Dendritic cell treated with granulocyte-macrophage colony-stimulating factor and Interleukin-4, amounts not matched to agents 40 ng/mL and 50 ng/mL, for 4 days (primary cell): ENCODE measurements around the gene AKAP13.

Experiments
- H3K27ac Mint-ChIP-seq: one replicate; pipeline ENCODE4 v1.8.0; 2022; ENCODE audit warnings: mild to moderate bottlenecking, mixed read lengths
- H3K27me3 Mint-ChIP-seq: one replicate; pipeline ENCODE4 v1.8.0; 2022; ENCODE audit warnings: mild to moderate bottlenecking, mixed read lengths
- H3K36me3 Mint-ChIP-seq: one replicate; pipeline ENCODE4 v1.8.0; 2022; ENCODE audit warnings: low read depth, mixed read lengths
- H3K4me1 Mint-ChIP-seq: one replicate; pipeline ENCODE4 v1.8.0; 2022; ENCODE audit warnings: low read depth, mixed read lengths
- H3K4me3 Mint-ChIP-seq: one replicate; pipeline ENCODE4 v1.8.0; 2022; ENCODE audit warnings: mild to moderate bottlenecking, moderate library complexity, mixed read lengths
- H3K9me3 Mint-ChIP-seq: one replicate; pipeline ENCODE4 v1.8.0; 2022; ENCODE audit warnings: mixed read lengths
- intact Hi-C: fragments of 100-400 bp; cut with micrococcal nuclease; formaldehyde crosslinking; loops from one replicate; pipeline ENCODE4 v1.15.0; 2022

Gene AKAP13

GRCh38 chr15:85559530-85559929, 179.1 kb downstream of the AKAP13 start:
- H3K4me3 Mint-ChIP-seq = no peak overlapping the region

DNA sequence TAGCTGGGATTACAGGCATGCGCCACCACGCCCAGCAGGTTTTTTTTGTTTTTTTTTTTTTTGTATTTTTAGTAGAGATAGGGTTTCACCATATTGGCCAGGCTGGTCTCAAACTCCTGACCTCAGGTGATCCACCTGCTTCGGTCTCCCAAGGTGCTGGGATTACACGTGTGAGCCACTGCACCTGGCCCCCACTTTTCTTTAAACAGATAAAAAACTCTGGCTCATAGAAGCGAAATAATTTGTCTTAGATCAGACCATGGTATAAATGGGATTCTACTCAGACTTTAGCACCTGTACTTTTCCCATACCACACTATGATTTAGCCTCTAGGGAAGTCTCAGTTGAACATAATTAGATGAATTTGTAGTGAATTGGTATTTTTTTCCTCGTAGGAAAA, 182.4 kb downstream of the AKAP13 start:
- Mint-ChIP-seq H3K4me1 (peaks cover 43% of the 10 kb centered on the region), H3K4me3 (no peak overlapping the region), H3K27me3 (no peaks in the 10 kb centered on the region), H3K27ac (no peak overlapping the region), H3K9me3 (no peaks in the 10 kb centered on the region), H3K36me3 (no peaks in the 10 kb centered on the region)
- intact Hi-C loops = no loop called here

More at GRCh38 chr15:85559530-85559929, 179.1 kb downstream of the AKAP13 start:
- H3K27ac Mint-ChIP-seq = peak overlapping the region; percentile 43
- H3K36me3 Mint-ChIP-seq = no peaks in the 10 kb centered on the region
- peaks cover 49% of the 10 kb centered on the region for H3K4me1 Mint-ChIP-seq
- no peaks in the 10 kb centered on the region for H3K27me3 Mint-ChIP-seq
- intact Hi-C loops = no loop called here
- H3K9me3 Mint-ChIP-seq = no peaks in the 10 kb centered on the region

DNA sequence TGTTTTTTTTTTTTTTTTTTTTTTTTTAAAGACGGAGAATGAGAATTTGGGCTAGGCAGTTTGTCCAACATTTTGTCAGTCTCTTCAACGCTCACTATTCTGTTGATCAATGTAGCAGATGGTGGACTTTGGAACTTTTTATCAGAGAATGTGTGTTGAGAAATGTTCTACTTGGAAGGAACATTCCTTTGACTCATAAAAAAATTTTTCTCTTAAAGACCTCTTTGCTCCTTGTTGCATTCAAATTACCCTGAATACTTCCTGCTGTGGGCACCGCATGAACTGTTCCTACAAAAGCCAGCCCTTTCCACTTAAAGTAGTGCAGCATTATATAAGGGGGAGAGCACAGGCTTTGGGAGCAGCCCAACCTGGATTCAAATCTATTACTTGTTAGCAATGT, 182.9 kb downstream of the AKAP13 start:
- Mint-ChIP-seq H3K27ac (no peak overlapping the region), H3K4me3 (no peak overlapping the region), H3K4me1 (peaks cover 43% of the 10 kb centered on the region), H3K36me3 (no peaks in the 10 kb centered on the region), H3K9me3 (no peaks in the 10 kb centered on the region), H3K27me3 (no peaks in the 10 kb centered on the region)
- intact Hi-C loops = no loop called here

DNA sequence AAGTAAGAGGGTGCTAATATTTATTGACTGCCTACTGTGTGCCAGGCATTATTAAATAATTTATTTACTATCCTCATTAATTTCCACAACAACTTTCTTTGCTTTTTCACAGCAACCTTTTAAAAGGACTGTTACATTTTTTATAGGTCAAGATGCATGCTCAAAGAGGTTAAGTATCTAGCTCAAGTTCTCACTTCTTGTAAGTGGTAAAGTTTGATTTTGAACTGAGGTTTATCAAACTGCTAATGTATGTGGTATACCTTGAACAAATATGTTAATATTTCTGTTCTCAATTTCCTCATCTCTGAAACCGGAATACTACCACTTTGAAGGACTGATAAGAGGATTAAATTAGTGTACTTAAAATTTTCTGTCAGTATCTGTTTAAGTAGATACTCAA, 183.3 kb downstream of the AKAP13 start:
- intact Hi-C loops = no loop called here
- Mint-ChIP-seq H3K4me1 (peaks cover 43% of the 10 kb centered on the region), H3K9me3 (no peaks in the 10 kb centered on the region), H3K27ac (no peak overlapping the region), H3K4me3 (no peak overlapping the region), H3K36me3 (no peaks in the 10 kb centered on the region), H3K27me3 (no peaks in the 10 kb centered on the region)

GRCh38 chr15:85564686-85565085, 184.3 kb downstream of the AKAP13 start:
- H3K27me3 Mint-ChIP-seq = no peaks in the 10 kb centered on the region
- no peak overlapping the region for H3K27ac Mint-ChIP-seq
- no peaks in the 10 kb centered on the region for H3K9me3 Mint-ChIP-seq
- H3K4me1 Mint-ChIP-seq = peaks cover 41% of the 10 kb centered on the region
- no peaks in the 10 kb centered on the region for H3K36me3 Mint-ChIP-seq
- intact Hi-C loops = no loop called here
- H3K4me3 Mint-ChIP-seq = no peak overlapping the region

- H3K4me1 Mint-ChIP-seq = peaks cover 51% of the 10 kb centered on the region
- H3K27me3 Mint-ChIP-seq = no peaks in the 10 kb centered on the region
- intact Hi-C loops = no loop called here
- H3K4me3 Mint-ChIP-seq = no peak overlapping the region
- no peaks in the 10 kb centered on the region for H3K36me3 Mint-ChIP-seq
- no peaks in the 10 kb centered on the region for H3K9me3 Mint-ChIP-seq
- H3K27ac Mint-ChIP-seq = no peak overlapping the region
These were observed 187.9 kb downstream of the AKAP13 start for GRCh38 chr15:85568261-85568808.

- intact Hi-C loops = no loop called here
- no peaks in the 10 kb centered on the region for H3K27me3 Mint-ChIP-seq
- H3K4me1 Mint-ChIP-seq = peaks cover 42% of the 10 kb centered on the region
- H3K9me3 Mint-ChIP-seq = no peaks in the 10 kb centered on the region
- peak overlapping the region; percentile 0 for H3K4me3 Mint-ChIP-seq
- no peaks in the 10 kb centered on the region for H3K36me3 Mint-ChIP-seq
- peak overlapping the region; percentile 85 for H3K27ac Mint-ChIP-seq
These were observed 189.9 kb downstream of the AKAP13 start for GRCh38 chr15:85570336-85570735.

GRCh38 chr15:85571780-85572179, 191.4 kb downstream of the AKAP13 start:
- Mint-ChIP-seq H3K36me3 (peaks cover 5% of the 10 kb centered on the region), H3K27me3 (no peaks in the 10 kb centered on the region), H3K4me1 (peaks cover 38% of the 10 kb centered on the region), H3K4me3 (no peak overlapping the region), H3K27ac (peak overlapping the region; percentile 4), H3K9me3 (no peaks in the 10 kb centered on the region)
- intact Hi-C loops = no loop called here

DNA sequence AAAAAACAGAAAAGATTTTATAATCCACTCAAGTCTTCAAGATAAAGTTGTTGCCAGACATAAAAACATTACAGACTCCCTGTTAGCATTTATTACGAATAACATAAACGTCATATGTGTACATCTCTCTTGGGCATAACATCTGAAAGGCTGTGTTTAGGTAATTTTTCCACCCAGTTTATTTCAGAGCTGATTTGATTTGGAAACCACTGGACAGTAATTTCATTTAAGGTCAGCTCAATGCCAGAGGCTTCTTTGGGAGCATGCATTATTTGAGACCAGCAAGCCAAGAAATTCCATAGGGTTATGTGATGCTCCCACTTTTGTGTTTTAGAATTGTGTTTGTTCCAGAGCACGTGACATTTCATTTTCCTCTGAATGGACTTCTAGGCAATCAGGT, 196.0 kb downstream of the AKAP13 start:
- no peaks in the 10 kb centered on the region for H3K9me3 Mint-ChIP-seq
- no peaks in the 10 kb centered on the region for H3K27me3 Mint-ChIP-seq
- peaks cover 21% of the 10 kb centered on the region for H3K36me3 Mint-ChIP-seq
- peaks cover 38% of the 10 kb centered on the region for H3K4me1 Mint-ChIP-seq
- H3K27ac Mint-ChIP-seq = no peak overlapping the region
- H3K4me3 Mint-ChIP-seq = no peak overlapping the region
- intact Hi-C loops = no loop called here

GRCh38 chr15:85578941-85579701, 198.7 kb downstream of the AKAP13 start:
- H3K27ac Mint-ChIP-seq = peak overlapping the region; percentile 93
- intact Hi-C loops = no loop called here
- peak overlapping the region; percentile 84 for H3K4me3 Mint-ChIP-seq
- peaks cover 36% of the 10 kb centered on the region for H3K36me3 Mint-ChIP-seq
- H3K4me1 Mint-ChIP-seq = peaks cover 52% of the 10 kb centered on the region
- no peaks in the 10 kb centered on the region for H3K27me3 Mint-ChIP-seq
- no peaks in the 10 kb centered on the region for H3K9me3 Mint-ChIP-seq

DNA sequence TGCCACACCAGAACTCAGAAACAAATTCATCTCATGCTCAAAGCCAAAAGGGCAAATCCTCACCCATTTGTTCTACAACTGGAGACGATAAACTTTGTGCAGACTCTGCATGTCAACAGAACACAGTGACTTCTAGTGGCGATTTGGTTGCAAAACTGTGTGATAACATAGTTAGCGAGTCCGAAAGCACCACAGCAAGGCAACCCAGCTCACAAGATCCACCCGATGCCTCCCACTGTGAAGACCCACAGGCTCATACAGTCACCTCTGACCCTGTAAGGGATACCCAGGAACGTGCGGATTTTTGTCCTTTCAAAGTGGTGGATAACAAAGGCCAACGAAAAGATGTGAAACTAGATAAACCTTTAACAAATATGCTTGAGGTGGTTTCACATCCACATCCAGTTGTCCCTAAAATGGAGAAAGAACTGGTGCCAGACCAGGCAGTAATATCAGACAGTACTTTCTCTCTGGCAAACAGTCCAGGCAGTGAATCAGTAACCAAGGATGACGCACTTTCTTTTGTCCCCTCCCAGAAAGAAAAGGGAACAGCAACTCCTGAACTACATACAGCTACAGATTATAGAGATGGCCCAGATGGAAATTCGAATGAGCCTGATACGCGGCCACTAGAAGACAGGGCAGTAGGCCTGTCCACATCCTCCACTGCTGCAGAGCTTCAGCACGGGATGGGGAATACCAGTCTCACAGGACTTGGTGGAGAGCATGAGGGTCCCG, 199.7 kb downstream of the AKAP13 start:
- Mint-ChIP-seq H3K36me3 (peaks cover 38% of the 10 kb centered on the region), H3K27ac (peak overlapping the region; percentile 93), H3K4me1 (peaks cover 61% of the 10 kb centered on the region), H3K4me3 (peak overlapping the region; percentile 84), H3K27me3 (no peaks in the 10 kb centered on the region), H3K9me3 (no peaks in the 10 kb centered on the region)
- intact Hi-C loops = loop anchor here (2.0 to 5.0 kb wide), 3 partner anchors 35 to 88 kb away; no protein-coding TSS in a partner anchor

DNA sequence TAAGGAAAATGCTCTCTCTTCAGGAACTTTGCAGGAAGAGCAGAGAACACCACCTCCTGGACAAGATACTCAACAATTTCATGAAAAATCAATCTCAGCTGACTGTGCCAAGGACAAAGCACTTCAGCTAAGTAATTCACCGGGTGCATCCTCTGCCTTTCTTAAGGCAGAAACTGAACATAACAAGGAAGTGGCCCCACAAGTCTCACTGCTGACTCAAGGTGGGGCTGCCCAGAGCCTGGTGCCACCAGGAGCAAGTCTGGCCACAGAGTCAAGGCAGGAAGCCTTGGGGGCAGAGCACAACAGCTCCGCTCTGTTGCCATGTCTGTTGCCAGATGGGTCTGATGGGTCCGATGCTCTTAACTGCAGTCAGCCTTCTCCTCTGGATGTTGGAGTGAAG, 200.5 kb downstream of the AKAP13 start:
- intact Hi-C loops = loop anchor here (2.0 to 5.0 kb wide), 3 partner anchors 36 to 89 kb away; no protein-coding TSS in a partner anchor
- no peaks in the 10 kb centered on the region for H3K9me3 Mint-ChIP-seq
- H3K4me3 Mint-ChIP-seq = peak overlapping the region; percentile 84
- H3K4me1 Mint-ChIP-seq = peaks cover 68% of the 10 kb centered on the region
- H3K36me3 Mint-ChIP-seq = peaks cover 35% of the 10 kb centered on the region
- H3K27me3 Mint-ChIP-seq = no peaks in the 10 kb centered on the region
- H3K27ac Mint-ChIP-seq = peak overlapping the region; percentile 93

DNA sequence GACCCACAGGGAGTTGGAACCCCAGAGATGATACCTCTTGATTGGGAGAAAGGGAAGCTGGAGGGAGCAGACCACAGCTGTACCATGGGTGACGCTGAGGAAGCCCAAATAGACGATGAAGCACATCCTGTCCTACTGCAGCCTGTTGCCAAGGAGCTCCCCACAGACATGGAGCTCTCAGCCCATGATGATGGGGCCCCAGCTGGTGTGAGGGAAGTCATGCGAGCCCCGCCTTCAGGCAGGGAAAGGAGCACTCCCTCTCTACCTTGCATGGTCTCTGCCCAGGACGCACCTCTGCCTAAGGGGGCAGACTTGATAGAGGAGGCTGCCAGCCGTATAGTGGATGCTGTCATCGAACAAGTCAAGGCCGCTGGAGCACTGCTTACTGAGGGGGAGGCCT, 201.1 kb downstream of the AKAP13 start:
- Mint-ChIP-seq H3K27ac (peak overlapping the region; percentile 93), H3K9me3 (no peaks in the 10 kb centered on the region), H3K4me3 (peak overlapping the region; percentile 84), H3K36me3 (peaks cover 41% of the 10 kb centered on the region), H3K27me3 (no peaks in the 10 kb centered on the region), H3K4me1 (peaks cover 72% of the 10 kb centered on the region)
- intact Hi-C loops = loop anchor here (2.0 to 5.0 kb wide), 3 partner anchors 37 to 89 kb away; no protein-coding TSS in a partner anchor
